GM11168 (cell line): ENCODE data around the gene SCAMP3.
"Not testable (repeated sequence)": the region's sequence is repeated elsewhere in the genome, so short reads cannot be mapped to it uniquely, and the experiment has no call there.

Source experiments
- in situ Hi-C: fragments of 300-500 bp; cut with MboI; formaldehyde crosslinking; loops from one replicate; pipeline ENCODE4 v1.12.0; 2022; ENCODE audit warnings: low sequenced_read_pairs; ENCODE audit not compliant: unreplicated experiment

SCAMP3 gene

GRCh38 chr1:155256058-155256852 lies 5.9 kb downstream of the SCAMP3 start:
- in situ Hi-C loops = no loop called here

- in situ Hi-C loops = no loop called here
Observed at GRCh38 chr1:155255243-155256007, 6.7 kb downstream of the SCAMP3 start, which contains the start of gene ENTREP3. Gene ENTREP3 (minus strand): TSS chr1:155255483. CDS start chr1:155254877, 606 bp downstream.

- in situ Hi-C loops = no loop called here
Observed at GRCh38 chr1:155254714-155255242, 7.4 kb downstream of the SCAMP3 start.

- in situ Hi-C loops = no loop called here
Observed at GRCh38 chr1:155254228-155254713, 7.9 kb downstream of the SCAMP3 start.

GRCh38 chr1:155253797-155254196 lies 8.4 kb downstream of the SCAMP3 start:
- in situ Hi-C loops = no loop called here

GRCh38 chr1:155253208-155253607 lies 9.0 kb downstream of the SCAMP3 start:
- in situ Hi-C loops = no loop called here

- in situ Hi-C loops = no loop called here
Observed at GRCh38 chr1:155251566-155251965, 10.6 kb downstream of the SCAMP3 start.

- in situ Hi-C loops = no loop called here
Observed at GRCh38 chr1:155250633-155251449, 11.3 kb downstream of the SCAMP3 start.

- in situ Hi-C loops = no loop called here
Observed at GRCh38 chr1:155250246-155250632, 11.9 kb downstream of the SCAMP3 start.

GRCh38 chr1:155247667-155248553 lies 14.2 kb downstream of the SCAMP3 start:
- in situ Hi-C loops = no loop called here

- in situ Hi-C loops = not testable (repeated sequence)
Observed at GRCh38 chr1:155246796-155247195, 15.4 kb downstream of the SCAMP3 start.

GRCh38 chr1:155245163-155245524 lies 17.0 kb downstream of the SCAMP3 start:
- in situ Hi-C loops = no loop called here

GRCh38 chr1:155244368-155245162 lies 17.6 kb downstream of the SCAMP3 start:
- in situ Hi-C loops = no loop called here

GRCh38 chr1:155242805-155243358 lies 19.3 kb downstream of the SCAMP3 start:
- in situ Hi-C loops = no loop called here

- in situ Hi-C loops = no loop called here
Observed at GRCh38 chr1:155241841-155242264, 20.3 kb downstream of the SCAMP3 start.

GRCh38 chr1:155241069-155241679 lies 21.0 kb downstream of the SCAMP3 start:
- in situ Hi-C loops = no loop called here

GRCh38 chr1:155236451-155236850 lies 25.7 kb downstream of the SCAMP3 start:
- in situ Hi-C loops = no loop called here

- in situ Hi-C loops = not testable (repeated sequence)
Observed at GRCh38 chr1:155235375-155235774, 26.8 kb downstream of the SCAMP3 start.
